HG03575 (cell line): ENCODE data around the gene MADD.

Experiments
- ATAC-seq: cut with Tn5 transposase; IDR thresholded peaks from one replicate; pipeline ENCODE4 v1.9.1; 2021; ENCODE audit not compliant: unreplicated experiment, insufficient number of reproducible peaks, low FRiP score; ENCODE audit errors: extremely low read depth

Gene MADD

DNA sequence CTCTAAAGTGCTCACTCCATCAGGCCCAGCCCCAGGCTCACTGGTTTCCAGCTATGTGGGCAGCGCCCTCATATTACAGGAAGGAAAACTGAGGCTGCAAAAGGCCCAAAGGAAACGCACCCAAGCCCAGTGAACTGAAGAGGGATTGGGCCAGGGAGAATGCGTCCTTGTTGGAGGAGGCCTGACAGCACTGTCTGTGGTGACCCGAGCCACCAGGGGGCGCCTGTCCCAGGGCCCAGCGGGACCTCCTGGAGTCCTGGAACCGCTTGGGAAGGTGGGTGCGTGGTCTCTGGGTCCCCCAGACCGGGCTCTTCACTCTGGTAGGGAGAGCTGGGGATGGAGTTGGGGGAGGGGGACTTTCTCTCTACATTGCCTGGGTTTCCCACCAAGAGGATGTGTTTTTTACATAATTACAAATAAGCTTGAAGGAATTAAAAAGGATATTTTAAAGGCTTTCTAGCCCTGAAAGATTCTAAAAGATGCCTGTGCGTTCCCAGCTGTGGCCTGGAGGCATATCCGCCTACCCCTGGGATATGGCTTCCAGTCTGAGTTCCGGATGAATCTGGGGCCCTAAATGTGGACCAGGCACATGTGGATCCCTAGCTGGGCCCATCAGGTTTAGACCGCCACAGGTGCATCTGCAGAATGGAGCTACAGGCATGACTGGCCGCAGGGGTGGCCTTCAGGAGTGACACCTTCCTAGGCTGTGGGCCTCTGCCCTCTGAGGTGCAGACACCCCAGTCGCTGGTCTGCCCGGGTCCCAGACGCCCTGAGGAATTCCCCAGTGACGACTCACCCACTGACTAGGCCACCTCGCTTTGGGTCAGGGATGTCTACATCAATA is 104.2 kb downstream of the MADD start:
- ATAC-seq, result no peak

DNA sequence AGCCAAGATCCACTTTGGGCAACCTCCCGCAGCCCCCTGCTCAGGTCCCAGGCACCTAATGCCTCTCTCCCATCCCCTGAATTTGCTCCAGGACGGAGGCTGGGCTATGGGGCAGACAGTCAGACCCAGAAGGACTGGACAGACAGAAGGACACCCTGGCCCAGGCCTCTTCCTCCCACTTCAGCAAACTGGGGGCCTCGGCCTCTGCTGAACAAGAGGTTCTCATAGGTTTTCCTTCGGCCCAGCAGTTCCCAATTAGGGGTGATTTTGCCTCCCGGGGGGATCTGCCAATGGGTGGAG is 104.7 kb downstream of the MADD start:
- ATAC-seq, result no peak

DNA sequence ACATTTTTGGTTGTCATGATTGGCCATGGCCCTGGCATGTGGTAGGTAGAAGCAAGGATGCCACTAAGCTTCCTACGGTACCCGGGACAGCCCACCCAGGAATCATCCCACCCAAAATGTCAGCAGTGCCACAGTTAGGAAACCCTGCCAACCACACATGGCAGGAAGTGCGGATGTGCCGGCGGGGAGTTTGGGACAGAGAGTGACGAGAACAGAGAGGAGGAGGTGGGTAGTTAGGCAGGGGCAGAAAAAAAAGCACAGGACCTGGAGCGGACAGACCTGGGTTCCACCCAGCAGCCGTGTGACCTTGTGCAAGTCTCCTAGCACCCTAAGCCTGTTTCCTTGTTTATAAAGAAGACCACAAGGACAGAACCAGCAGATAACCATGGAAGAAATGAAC is 105.1 kb downstream of the MADD start:
- ATAC-seq, result no peak

DNA sequence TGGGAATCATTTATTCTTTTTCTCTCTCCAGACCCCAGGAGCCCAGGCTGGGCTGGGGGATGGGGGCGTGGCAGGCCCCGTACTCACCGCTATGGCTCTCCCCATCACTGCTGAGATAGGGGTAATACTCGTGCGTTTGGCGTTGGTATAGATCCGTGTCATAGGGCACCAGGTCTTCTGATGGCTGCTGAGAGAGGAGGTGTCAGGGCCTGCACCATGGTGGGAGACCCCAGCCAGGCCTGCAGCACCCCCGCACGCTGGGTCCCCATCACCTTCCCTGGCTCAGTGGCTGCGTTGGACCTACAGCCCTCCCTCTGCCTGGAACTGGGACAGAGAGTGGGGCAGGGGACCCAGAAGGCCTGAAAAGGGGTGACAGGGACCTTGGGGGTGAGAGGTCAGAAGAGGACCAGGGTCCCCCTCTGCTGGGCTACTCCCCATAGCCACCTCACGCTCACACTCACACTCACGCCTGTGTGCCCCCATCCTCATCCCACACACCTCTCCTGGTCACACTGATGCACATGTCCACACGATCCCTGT is 105.7 kb downstream of the MADD start:
- ATAC-seq, result no peak

DNA sequence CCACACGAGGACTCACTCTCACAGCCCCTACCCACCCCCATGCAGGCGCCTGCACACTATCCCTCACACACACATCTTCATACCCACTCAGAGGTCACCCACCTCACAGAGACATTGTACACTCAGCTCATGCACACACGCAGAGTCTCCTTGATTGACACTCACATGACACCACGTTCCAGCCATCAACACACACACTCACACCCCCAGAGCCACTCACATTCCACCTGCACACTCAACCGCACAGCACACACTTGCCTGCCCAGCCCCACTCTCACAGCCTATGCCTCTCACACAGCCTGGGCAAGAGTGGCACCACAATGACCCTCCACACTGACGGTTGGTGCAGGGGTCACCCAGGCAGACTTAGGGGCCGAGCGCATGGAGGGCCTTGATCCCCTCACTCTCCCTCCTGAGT is 106.2 kb downstream of the MADD start:
- ATAC-seq, result no peak

DNA sequence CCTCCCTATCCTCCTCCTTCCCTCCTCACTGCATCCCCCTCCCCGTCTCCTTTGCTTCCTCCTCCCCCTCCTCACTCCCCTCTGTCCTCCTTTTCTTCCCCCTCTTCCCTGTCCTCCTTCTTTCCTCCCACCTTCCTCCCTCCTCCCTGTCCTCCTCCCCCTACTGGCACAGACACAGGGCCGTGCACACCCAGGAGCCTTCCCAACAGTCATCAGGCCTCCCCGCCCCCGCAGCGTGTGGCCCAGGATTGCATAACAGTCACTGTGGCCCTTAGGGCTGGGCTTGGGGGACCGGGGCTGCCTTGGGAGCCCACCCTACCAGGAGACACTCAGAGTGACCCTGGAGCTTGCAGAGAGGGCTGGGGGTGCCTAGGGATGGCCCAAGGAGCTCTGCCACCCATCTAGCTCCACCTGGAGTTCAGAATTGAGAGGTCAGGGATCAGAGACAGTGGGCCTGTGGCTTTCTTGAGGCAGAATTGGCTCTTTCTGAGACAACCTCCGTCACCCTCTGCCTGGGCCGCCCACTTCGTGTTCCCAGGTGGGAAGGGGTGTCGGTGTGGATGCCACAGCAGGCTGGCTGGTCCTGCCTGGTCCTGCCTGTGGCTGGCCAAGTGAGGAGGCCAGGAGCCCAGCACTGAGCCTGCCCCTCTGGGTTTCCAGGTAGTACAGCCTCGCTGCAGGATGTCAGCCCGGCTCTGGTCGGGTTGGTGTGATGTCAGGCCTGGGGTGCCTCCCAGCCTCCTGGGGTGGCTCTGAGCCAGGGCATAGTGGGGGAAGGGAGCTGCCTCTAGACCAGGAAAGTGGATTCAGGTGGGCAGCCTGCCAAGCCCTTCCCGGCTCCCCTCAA is 106.8 kb downstream of the MADD start:
- no peak for ATAC-seq

DNA sequence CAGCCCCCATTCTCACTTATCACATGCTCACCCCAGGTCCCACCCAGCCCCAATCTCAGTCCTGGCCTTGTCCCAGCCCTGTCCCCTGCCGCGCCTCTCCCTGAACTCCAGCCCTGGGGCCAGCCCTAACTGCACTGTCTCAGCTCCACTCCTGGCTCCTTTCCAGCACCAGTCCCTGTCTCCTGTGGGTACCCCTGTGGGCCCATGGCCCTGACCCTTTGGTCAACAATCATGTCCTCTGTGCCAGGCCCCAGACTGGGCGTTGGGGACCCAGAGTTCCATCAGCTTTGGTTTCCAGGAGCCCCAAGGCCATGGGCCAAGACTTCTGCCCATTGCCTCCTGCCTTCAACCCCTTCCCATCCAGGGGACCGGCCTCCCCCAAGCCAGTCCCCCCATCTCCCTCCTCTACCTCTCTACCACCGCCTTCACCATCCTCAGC is 107.7 kb downstream of the MADD start:
- ATAC-seq, result no peak

DNA sequence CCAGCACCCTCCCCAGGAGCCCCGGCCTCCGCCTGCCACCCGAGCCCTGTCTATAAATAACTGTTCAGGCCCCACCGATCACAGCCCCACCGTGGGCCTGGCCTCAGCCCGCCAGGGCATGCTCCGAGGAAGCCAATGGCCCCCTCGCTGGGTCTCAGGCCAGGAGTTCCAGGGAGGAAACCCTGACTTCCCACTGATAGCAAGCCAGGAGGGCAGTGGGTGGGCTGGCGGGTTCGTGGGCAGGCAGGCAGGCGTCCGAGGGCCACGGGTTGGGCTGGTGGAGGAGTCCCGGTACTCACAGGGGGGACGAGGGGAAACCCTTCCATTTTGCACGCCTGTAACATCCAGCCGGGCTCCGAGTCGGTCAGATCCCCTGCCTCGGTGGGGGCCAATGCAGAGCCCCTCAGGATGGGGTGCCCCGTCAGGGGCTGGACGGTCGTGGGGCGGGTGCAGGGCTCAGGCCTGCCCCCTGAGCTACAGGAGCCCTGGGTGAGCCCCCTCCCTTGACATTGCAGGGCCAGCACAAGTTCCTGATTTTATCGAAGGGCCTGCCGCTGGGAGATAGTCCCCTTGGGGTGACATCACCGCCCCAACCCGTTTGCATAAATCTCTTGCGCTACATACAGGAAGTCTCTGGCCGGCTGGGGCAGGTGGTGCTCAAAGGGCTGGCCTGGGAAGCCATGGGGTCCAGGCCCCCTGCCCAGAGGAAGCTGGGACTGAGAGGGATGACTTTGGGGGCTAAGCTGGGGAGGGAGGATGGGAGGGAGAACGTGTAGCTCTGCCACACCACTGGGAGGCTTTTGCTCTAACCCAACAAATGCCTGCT is 108.3 kb downstream of the MADD start, which contains the start of gene SPI1:
SPI1 (minus strand) TSS at position 538 of the 826 bp plus-strand sequence; CDS start at position 344, 194 bp downstream.
- peak; percentile 66 for ATAC-seq

DNA sequence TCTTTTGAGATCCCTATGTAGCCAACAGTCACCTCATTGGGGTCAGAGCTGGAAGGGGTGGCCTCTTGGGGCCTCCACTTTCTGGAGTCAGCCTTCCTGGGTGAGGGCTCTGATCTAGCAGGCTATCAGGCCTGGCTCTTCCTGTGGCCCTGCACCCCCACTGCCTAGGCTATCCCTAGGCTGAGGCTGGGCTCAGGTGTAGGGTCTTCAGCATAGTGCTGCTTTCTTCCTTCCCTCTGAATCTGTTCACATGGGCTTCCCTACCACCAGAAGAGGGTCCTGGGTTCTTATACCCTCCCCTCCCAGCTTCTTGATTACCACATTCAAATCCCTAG is 108.9 kb downstream of the MADD start:
- no peak for ATAC-seq

DNA sequence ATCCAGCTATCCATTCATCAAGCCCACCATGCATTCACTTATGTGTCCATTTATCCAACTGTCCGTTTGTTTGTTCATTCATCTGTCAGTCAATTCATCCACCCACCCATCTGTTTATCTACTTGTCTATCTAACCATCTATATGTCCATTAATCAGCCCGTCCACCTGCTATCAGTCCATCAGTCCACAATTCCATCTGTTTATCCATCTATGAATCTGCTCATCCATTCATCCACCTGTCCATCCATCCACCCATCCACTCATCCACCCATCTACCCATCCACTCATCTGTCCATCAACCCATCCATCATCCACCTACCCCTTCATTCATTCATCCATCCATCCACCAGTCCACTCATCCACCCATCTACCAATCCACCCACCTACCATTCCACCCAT is 109.4 kb downstream of the MADD start:
- no peak for ATAC-seq
